SKM-1 (cell line): Measurements from ENCODE around the gene ENTPD1.

Experiments used
- DNase-seq: peaks from one replicate; lab custom pipeline; 2025; ENCODE audit not compliant: unreplicated experiment; lab: John Stamatoyannopoulos, UW

The ENTPD1 gene

GRCh38 chr10:95821720-95822119, 65.8 kb downstream of the ENTPD1 start:
- DNase-seq = peak; percentile 9

DNA sequence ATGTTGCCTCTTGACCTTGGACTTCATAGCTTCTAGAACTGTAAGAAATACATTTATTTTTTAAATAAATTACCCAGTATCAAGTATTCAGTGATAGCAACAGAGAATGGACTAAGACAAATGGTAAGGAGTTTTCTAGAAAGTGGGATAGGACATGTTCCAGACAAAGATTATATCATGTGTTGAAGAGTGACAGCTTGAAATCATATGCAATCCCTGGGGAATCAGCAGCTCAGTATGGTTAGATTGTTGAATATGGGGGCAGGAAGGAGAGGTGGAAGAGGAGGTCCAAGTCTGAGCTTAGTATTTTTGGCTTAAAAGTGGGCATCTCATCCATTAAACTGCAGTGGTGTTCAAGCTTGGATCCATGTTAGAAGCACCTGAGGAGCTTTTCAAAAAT, 74.1 kb downstream of the ENTPD1 start:
- no peak for DNase-seq

DNA sequence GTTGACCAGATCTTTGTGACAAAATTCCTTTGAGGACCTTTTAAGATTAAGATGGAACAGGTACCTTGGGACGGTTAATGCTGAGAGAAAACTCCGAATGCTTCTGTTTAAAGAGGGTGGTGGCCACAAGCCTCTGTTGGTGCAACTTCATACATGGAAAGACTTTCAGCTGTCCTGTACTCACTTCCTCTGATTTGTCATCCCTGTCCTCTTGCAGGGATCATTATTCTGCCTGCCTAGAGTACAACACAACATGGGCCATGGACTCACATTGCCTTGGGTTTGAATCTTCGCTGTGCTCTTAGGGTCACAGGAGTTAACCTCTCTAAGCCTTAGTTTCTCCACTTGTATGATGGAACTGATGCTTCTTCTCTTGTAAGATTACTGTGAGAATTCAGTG, 75.1 kb downstream of the ENTPD1 start:
- no peak for DNase-seq

DNA sequence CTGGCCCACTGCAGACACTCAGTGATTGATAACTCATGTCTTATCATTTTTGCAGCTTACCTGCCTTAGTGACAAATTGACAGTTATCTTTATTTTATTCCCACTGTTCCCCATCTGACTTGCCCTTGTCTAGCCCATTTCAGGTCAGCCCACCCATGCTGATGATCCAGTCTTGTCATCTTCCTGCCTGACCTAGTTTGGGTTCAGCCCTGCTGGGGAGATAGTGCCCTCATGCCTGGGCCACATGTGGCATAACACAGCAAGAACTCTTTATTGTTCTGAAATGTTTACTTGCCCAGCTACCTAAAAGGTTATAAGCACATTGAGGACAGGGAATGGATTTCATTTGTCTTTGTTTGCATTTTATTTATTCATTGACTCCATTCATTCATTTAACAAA, 75.6 kb downstream of the ENTPD1 start:
- no peak for DNase-seq

DNA sequence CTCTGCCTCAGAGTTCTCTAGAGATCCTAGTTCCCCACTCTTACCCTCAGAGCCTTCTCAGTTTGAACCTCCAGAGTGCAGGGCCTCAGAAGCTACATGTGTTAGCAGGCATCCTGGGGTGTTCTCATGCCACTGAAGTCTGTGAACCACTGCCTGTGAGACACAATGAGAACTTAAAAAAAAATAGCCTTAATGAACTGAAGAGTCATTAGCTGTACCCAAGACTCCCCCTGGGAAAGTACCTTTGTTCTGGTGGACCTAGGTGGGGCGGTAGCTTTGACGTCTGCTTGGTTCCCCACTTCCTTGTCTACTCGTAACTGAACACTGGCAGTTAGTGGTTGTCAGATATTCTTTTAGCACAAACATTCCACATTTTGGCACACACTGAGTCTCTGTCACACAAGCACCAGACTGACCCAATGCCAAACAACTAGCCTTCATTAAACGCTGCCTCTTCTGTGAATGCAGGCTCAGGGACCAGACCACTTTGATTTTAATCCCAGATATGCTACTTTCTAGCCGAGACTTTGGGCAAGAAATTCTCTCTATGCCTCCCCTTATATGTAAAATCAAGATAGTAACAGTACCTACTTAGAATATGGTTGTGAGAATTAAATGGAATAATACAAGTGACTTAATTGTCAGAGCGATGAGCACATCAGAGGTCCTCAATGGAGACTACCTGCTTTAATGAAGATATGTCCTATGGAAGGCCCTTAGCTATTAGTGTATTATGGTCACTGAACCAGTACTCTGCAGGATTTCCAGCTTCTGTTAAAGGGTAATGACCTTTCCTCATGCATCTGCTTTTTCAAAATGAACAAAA, 76.5 kb downstream of the ENTPD1 start:
- DNase-seq = no peak

DNA sequence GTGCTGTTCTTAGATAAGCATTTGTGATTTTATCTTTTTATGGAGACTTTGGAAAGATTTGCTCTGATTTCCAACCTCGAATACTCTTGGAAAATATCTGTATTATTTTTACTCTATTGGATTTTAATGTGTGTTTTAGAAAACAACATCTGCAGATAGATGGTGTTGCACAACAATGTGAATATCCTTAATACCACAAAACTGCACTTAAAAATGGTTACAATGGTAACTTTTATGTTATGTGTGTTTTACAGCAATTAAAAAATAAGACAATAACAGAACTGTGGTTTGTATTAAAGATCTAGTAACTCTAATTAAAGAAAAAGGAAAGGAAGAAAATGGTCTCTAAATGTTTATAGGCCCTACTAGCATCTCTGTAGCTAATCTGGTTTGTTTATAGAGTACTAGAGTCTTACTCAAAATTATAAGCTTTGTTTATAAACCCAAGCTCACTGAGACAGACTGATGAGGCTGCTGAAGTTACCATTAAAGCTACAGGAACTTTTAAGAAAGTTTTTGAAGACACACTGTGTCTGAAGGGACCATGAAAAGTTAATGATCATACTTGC, 77.2 kb downstream of the ENTPD1 start:
- DNase-seq = no peak

DNA sequence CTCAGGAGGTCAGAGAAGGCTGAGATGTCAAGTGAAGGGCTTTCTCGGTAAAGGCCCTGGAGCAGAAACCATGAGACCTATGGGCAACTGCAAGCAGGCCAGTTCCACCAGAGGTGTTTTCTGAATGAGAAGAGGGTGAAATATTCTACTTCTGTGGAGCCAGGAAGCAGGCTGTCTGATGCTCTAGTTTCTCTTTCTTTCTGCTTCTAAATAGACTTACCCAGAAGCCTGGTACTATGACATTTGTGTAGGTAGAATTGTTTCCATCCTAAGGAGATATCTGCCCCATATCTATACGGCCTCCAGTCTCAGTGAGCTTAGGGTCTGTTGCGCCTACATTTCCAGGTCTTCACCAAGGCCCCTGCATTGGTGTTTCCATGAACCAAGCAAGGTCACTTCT, 78.4 kb downstream of the ENTPD1 start:
- DNase-seq = no peak

- no peak for DNase-seq
Measured at GRCh38 chr10:95835149-95835860, 79.3 kb downstream of the ENTPD1 start.

- DNase-seq = no peak
Measured at GRCh38 chr10:95835911-95836310, 79.9 kb downstream of the ENTPD1 start.

DNA sequence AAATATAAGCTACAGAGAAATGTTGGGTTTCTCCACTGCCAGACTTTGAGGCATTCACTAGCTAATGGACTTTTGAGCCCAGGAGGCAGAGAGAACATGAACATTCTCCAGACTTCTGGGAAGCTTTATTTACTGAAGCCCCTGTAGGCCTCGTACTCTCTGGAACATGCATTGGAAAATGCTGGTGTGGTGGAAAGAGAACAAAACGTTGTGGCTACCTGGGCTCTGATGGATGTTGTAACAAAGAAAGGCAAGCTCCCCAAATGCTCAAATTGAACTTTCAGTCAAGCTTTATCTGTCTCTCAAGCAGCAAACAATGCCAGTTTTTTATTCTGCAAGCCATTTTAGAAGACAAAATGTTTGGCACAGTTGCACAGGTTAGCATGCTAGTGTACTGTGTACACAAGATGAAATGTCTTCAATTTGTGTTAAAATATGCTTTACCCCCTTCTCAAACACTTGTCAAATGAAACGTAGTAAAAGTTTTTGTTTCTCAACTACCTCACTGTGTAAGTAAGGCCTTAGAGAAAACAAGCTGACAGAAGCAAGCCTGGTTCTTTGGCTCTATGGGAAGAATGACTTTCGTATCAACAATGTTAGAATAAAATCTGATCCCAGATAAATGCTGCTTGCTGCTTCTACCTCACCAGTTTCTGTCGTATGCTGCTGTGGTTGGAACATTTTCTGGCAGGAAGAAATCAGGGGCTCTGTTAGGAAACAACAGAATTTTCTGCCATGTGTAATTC, 80.8 kb downstream of the ENTPD1 start:
- DNase-seq = no peak

DNA sequence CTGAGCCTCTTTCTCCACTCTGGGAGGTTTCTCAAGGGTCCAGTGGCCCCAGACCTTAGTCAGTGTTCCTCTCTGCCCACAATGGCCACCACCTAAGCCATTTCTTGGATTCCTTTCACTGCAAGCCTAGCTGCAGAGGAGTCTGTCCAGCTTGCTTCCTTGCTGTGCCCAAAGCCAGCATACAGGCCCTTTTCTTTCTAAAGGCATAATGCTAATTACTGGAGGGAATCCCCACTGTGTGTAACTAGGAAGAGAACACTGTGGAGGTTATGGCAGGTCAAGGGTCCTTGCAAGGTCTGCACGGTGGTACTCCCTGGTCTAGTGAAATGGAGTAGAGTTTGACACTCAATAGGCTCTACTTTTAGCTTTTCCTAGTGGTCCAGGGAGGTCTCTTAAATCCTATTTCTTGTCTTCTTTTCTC, 81.4 kb downstream of the ENTPD1 start:
- no peak for DNase-seq

- DNase-seq = peak; percentile 26
Measured at GRCh38 chr10:95837783-95838182, 81.8 kb downstream of the ENTPD1 start.

DNA sequence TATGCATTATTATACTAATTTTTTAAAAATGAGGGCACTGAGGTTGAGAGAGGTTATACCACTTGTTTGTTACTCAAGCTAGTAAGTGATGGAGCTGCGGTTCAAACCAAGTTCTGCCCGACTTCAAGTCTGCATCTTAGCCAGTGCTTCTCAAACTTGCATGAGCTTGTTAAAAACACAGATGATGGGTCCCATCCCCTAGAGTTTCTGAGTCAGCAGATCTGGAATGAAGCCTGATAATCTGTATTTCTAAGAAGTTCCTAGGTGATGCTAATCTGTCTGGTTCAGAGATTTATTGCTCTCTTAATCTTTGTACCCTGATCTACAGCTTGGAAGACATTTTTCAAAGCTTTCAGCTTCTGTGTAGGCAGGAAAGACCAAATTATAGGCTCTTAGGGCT, 84.2 kb downstream of the ENTPD1 start:
- no peak for DNase-seq

- no peak for DNase-seq
Measured at GRCh38 chr10:95840681-95841080, 84.7 kb downstream of the ENTPD1 start.

DNA sequence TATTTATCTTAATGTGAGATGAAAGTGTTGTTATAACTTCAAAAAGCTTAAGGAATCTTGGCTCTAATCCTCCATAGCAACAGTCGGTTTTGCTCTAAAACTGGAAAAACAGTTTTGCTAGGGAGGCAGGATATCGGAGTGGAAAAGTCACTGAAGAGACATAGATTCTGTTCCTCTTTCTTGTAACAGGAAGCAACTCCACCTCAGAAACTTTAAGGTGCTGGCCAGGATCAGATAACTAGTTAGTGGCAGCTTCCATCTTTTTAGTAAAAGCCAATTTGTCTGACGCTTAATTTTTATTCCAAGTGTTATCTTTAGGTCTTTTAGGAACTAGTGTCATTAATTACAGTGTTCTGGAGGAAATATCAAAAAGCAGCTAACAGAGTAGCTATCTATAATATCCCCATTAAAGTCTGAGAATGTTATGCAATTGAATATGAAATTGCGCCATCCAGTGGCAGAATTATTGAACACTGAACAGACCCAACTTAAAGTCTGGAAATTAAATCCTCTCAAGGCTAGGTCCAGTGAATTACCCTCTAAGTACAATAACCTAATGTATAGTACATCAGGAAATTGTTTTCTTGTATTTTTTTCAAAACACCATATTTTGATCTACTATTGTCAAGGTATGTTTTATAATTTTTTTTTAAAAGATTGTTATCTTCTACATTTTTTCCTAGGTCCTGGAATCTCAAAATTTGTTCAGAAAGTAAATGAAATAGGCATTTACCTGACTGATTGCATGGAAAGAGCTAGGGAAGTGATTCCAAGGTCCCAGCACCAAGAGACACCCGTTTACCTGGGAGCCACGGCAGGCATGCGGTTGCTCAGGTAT, 85.9 kb downstream of the ENTPD1 start:
- peak; percentile 82 for DNase-seq

- DNase-seq = no peak
Measured at GRCh38 chr10:95845411-95845810, 89.4 kb downstream of the ENTPD1 start.

GRCh38 chr10:95847007-95847406, 91.0 kb downstream of the ENTPD1 start:
- DNase-seq = no peak

- DNase-seq = no peak
Measured at GRCh38 chr10:95848841-95849240, 92.9 kb downstream of the ENTPD1 start.

- no peak for DNase-seq
Measured at GRCh38 chr10:95850791-95851190, 94.8 kb downstream of the ENTPD1 start.

DNA sequence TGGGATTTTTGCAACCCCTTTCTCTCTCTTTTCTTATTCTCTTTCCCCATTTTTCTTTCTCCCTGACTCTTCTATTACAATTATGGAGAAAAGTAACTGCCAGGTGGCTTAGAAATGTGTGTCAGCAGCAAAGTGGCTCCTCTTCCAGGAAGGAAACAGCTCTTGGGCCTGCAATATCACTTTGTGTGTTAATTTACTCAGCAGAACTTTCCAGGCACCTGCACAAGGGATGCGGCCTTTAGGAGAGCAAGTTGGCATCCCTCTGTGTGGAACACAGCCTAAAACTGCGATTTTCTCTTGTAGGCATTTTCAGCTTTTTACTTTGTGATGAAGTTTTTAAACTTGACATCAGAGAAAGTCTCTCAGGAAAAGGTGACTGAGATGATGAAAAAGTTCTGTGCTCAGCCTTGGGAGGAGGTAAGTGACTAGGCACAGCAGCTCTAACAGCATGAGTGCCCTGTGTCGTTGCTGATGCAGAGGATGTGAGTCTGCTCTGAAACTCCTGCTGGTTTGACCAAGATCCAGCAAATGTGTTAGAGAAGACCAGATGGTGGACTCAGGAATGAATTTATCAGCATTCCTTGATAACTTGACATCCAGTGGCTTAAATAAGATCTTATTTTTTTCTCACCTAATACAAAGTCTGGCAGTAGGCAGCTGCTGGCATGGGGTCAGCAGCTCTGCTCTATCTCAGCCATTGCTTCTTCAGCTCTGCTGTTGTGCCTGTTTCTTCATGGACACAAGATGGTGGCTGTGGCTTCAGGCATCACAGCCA, 104.4 kb downstream of the ENTPD1 start:
- DNase-seq = no peak
